Subcutaneous adipose tissue (tissue), 4 donors: ENCODE data around the gene TRIO. TPM values are rescaled to one million over a fixed set of nuclear protein-coding genes. Genes with fewer than 3 reads are reported as not detected.

Experiments used
- total RNA-seq, 4 donors: library from RNA; depleted of rRNA; stranded (reverse); fragments of >200 nt; gene quantifications; one replicate each; pipeline ENCODE4 v1.1.0, GENCODE V29; 2016
- TF ChIP-seq, protein P1 (sequence below): fragments of 450-650 bp; IDR thresholded peaks from one replicate; pipeline ENCODE4 v1.5.1; 2016; ENCODE audit warnings: low read depth, mild to moderate bottlenecking, control low read depth, antibody characterized with exemption, moderate library complexity

The TRIO gene
- total RNA-seq, 4 donors from 2014 or later = 193 to 238 (median 212) TPM

DNA sequence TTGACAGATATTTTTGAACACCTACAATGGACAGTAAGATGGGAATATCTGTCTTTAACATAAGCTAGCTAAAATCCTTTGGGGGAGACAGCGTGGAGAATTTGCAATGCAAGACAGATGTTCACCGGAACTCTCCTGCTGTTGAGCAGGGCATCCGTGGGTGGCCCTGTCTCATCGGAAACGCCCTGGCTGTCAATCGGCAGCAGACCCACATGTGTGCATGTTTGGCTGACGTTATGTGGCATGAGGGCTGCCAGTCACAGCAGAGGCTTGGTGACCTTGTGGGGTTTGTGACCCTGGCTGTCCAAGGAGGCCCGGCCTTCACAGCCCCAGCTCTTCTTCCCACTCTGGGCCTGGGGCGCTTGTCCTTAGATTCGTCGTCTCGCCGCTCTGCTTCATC is 308.7 kb downstream of the TRIO start:
- TF ChIP-seq, protein P1, sequence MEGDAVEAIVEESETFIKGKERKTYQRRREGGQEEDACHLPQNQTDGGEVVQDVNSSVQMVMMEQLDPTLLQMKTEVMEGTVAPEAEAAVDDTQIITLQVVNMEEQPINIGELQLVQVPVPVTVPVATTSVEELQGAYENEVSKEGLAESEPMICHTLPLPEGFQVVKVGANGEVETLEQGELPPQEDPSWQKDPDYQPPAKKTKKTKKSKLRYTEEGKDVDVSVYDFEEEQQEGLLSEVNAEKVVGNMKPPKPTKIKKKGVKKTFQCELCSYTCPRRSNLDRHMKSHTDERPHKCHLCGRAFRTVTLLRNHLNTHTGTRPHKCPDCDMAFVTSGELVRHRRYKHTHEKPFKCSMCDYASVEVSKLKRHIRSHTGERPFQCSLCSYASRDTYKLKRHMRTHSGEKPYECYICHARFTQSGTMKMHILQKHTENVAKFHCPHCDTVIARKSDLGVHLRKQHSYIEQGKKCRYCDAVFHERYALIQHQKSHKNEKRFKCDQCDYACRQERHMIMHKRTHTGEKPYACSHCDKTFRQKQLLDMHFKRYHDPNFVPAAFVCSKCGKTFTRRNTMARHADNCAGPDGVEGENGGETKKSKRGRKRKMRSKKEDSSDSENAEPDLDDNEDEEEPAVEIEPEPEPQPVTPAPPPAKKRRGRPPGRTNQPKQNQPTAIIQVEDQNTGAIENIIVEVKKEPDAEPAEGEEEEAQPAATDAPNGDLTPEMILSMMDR = no peak

DNA sequence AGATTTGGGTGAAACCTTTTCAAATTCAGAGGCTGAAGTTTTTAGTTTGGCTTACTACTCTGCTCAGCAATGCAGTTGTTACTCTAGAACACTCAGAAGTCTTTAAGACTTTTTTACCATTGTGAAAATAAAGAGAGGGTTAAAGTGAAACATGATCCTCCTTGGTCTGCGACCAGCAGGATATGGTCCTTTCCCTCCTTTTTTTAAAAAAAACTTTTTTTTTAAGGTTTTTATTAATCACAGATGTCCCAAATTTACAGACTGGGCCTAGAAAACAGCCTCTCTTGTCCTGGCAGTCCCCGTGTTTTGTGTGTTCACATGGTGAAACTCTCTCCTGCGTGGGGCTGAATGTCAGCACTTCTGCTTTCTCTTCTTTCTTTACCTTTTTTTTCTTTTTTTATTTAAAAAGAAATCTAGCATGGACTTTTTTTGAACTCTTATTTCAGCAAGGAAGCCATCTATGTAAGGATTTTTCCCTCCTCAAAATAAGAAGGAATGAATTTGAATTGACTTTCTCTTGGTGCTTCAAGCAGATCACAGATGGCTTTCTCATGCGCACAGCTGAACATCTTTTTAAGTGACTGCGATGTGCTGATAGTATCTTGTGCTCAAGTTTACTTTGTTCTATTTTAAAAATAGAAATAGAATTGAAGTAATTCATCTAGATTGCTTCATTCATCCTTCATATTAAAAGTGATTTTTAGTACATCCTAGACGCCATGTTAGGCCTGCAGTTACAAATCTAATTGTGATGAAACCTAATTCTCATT is 309.7 kb downstream of the TRIO start:
- TF ChIP-seq, protein P1 = no peak

DNA sequence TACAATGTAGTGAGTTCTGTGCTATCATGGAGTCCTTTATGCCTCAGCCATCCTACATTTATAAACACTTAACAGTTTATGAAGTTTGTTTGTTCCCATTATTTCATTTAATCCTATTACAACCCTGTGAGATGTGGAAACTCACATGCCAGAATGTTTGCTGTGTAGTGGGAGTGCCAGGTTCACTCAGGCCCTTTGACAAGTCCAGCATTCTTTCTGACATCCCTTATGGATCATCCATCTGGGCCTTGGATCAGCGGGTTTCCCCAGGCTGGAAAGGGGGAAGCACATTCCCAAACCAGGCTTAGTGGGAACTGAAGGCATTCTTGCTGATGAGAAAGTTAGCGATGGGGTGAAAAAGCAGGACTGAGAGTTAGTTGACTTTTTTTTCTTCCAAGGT is 310.3 kb downstream of the TRIO start:
- TF ChIP-seq, protein P1 = no peak

DNA sequence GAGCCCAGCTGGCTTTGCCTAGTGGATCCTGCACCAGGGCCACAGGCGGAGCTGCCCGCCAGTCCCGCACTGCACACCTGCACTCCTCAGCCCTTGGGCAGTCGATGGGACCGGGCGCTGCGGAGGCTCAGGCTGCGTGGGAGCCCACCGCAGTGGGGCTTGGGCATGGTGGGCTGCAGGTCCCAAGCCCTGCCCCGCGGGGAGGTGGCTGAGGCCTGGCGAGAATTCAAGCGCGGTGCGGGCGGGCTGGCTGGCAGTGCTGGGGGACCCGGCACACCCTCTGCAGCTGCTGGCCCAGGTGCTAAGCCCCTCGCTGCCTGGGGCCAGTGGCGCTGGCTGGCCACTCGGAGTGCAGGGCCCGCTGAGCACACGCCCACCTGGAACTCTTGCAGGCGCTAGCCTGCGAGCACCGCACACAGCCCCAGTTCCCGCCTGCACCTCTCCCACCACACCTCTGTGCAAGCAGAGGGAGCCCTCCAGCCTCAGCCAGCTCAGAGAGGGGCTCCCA is 312.7 kb downstream of the TRIO start:
- TF ChIP-seq, protein P1 = no peak

DNA sequence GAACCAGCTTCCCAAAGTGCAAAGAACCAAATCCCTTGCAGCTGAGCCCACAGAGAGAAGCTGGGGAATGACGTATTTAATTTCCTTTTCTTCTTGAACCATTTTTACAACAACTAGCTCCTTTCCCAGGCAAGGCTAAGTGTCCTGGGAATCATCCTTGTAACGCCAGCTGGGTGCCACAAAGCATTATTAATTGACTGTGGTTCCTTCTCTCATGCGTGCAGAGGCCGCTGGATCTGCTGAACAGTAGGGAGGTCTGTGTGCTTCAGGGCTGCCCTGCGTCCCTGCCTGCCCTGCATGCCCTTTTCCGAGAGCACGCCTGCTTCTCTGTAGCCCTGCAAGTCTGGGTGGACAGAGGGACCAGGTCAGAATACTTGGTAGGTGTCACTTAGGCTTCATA is 314.3 kb downstream of the TRIO start:
- TF ChIP-seq, protein P1 = no peak

DNA sequence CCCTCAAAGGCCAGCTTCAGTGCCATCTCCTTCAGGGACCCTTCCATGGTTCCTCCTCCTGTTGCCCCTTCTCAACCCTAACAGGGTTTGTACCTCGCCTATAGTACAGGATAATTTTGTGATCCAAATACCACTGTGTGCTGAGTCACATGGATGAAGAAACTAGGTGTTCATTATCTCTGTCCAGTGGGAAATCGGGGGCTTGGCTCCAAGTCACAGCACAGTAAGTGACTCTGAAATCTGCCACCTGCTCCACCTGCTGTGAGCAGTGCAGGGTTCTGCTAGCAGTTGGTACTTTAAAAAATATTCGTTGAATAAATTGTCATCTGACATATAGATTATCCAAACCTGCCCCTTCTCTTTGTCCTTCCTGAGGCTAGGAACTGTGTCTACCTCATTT is 315.3 kb downstream of the TRIO start:
- TF ChIP-seq, protein P1 = no peak

DNA sequence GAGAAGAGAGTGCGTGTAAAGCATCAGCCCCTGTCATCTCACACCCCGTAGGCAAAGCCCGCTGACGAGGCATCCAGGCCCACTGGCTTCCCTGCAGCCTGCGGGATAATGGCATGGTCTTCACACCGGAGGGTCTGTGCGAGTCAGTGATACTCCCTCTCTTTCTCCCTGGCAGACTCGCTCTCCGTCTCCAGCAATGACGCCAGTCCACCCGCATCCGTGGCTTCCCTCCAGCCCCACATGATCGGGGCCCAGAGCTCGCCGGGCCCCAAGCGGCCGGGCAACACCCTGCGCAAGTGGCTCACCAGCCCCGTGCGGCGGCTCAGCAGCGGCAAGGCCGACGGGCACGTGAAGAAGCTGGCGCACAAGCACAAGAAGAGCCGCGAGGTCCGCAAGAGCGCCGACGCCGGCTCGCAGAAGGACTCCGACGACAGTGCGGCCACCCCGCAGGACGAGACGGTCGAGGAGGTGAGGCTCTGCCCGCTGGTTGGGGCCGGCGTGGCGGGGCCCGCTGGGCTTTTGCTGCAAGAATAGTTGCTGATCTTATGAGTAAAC is 317.8 kb downstream of the TRIO start:
- TF ChIP-seq, protein P1 = no peak
